Measurements from ENCODE around the gene MFN1.

MFN1 gene

DNA sequence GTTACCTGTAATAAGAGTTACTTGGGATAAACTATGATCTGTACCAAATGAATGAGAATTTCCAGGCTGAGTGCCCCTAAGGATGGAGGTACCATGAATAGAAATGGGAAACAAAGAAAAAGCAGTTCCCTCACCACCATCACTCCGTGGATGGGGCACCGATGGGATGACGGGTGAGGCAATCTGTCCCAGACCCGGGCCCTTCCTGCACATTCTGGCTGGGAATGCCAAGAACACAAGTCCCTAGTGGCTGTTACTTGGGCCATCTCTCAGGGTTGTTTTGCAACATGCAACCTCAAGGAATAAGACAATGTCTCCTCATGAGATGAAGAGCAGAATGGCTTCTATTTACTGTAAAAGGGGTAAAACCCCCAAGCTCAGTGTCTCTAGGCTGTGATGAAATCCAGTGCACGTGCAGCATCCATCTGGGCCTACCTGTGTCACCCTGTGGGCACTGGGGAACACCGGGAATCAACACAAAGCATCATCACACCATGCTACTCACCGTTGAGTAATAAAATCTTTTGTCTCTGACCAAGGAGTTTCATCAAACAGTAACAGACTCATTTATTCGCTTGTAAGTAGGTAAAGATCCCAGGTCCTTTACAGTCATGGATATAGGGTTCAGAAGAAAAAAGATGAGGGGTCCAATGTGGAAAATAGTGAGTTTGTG lies 81.5 kb downstream of the MFN1 start:
- Histone ChIP-seq H3K9me2 (replicated peaks; ENCODE audit: insufficient read depth, low read length) (no peaks in the 10 kb centered on the region), H3K79me2 (ENCODE audit: insufficient read depth, low read length) (no peaks in the 10 kb centered on the region), H3K9me3 (ENCODE audit: insufficient read depth, low read length) (no peaks in the 10 kb centered on the region), H3K36me3 (ENCODE audit: low read length) (no peaks in the 10 kb centered on the region), H3K9ac (ENCODE audit: low read length) (no peak overlapping the region), H3K27ac (ENCODE audit: low read depth, low read length) (no peak overlapping the region), H3F3A (ENCODE audit: insufficient read depth) (no peaks in the 10 kb centered on the region), H3K4me2 (ENCODE audit: low read depth, low read length, poor library complexity, severe bottlenecking) (no peak overlapping the region), H3K27me3 (ENCODE audit: low read length) (no peaks in the 10 kb centered on the region), H4K20me1 (ENCODE audit: low read depth, low read length) (no peaks in the 10 kb centered on the region), H2AFZ (ENCODE audit: low read depth, low read length, severe bottlenecking) (no peak overlapping the region), H3K4me3 (ENCODE audit: insufficient read depth, low read length, poor library complexity, severe bottlenecking) (no peak overlapping the region)
- TF ChIP-seq, protein P1, sequence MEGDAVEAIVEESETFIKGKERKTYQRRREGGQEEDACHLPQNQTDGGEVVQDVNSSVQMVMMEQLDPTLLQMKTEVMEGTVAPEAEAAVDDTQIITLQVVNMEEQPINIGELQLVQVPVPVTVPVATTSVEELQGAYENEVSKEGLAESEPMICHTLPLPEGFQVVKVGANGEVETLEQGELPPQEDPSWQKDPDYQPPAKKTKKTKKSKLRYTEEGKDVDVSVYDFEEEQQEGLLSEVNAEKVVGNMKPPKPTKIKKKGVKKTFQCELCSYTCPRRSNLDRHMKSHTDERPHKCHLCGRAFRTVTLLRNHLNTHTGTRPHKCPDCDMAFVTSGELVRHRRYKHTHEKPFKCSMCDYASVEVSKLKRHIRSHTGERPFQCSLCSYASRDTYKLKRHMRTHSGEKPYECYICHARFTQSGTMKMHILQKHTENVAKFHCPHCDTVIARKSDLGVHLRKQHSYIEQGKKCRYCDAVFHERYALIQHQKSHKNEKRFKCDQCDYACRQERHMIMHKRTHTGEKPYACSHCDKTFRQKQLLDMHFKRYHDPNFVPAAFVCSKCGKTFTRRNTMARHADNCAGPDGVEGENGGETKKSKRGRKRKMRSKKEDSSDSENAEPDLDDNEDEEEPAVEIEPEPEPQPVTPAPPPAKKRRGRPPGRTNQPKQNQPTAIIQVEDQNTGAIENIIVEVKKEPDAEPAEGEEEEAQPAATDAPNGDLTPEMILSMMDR (IDR thresholded peaks at IDR 0.05; ENCODE audit: insufficient read depth, low read length, poor library complexity, severe bottlenecking), result no peak
- TF ChIP-seq EZH2phosphoT487 (conservative IDR thresholded peaks at IDR 0.05; ENCODE audit: low read length), result no peak

DNA sequence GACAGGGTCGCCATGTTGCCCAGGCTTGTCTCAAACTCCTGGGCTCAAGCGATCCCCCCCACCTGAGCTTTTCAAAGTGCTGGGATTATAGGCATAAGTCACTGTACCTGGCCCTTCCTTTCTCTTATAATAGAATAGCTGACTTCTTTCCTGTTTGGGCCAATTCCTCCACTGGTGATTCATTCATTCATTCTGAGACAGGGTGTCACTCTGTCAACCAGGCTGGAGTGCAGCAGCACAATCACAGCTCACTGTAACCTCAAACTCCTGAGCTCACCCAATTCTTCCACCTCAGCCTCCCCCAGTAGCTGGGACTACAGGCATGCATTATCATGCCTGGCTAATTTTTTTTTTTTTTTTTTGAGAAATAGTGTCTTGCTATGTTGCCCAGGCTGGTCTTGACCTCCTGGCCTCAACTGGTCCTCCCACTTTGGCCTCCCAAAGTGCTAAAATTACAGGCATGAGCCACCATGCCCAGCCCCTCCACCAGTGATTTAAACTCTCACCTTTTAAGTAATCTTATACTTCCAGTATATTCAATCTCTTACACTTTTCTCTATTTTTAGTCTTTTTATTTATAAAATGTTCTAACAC lies 82.9 kb downstream of the MFN1 start:
- no peaks in the 10 kb centered on the region for H4K20me1 ChIP-seq (ENCODE audit: low read depth, low read length)
- no peaks in the 10 kb centered on the region for H3K27me3 ChIP-seq (ENCODE audit: low read length)
- no peaks in the 10 kb centered on the region for H3K9me3 ChIP-seq (ENCODE audit: insufficient read depth, low read length)
- H2AFZ ChIP-seq (ENCODE audit: low read depth, low read length, severe bottlenecking), result no peak overlapping the region
- H3K9me2 ChIP-seq (replicated peaks; ENCODE audit: insufficient read depth, low read length), result no peaks in the 10 kb centered on the region
- no peak for TF ChIP-seq EZH2phosphoT487 (conservative IDR thresholded peaks at IDR 0.05; ENCODE audit: low read length)
- TF ChIP-seq, protein P1 (IDR thresholded peaks at IDR 0.05; ENCODE audit: insufficient read depth, low read length, poor library complexity, severe bottlenecking), result no peak
- H3K9ac ChIP-seq (ENCODE audit: low read length), result no peak overlapping the region
- H3K27ac ChIP-seq (ENCODE audit: low read depth, low read length), result no peak overlapping the region
- no peaks in the 10 kb centered on the region for H3K36me3 ChIP-seq (ENCODE audit: low read length)
- H3K4me2 ChIP-seq (ENCODE audit: low read depth, low read length, poor library complexity, severe bottlenecking), result no peak overlapping the region
- no peak overlapping the region for H3K4me3 ChIP-seq (ENCODE audit: insufficient read depth, low read length, poor library complexity, severe bottlenecking)
- no peaks in the 10 kb centered on the region for H3F3A ChIP-seq (ENCODE audit: insufficient read depth)
- no peaks in the 10 kb centered on the region for H3K79me2 ChIP-seq (ENCODE audit: insufficient read depth, low read length)

DNA sequence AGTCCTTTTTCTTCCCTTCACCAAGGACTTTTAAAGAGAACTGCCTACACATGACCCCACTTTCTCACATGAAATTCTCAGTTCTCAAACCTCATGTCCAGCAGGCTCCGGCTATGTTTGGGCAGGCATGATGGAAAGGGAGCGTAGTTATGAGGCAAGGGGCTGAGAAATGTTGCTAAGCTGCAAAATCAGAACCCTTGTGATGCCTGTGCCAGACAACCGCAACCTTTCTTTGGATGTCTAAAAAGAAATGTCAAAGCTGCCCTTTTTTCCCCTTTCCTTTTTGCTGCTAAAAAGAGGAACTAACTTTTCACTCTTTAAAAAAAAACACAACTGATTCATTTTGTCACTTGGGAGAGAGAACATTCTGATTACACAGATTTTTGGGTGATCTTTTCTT lies 84.5 kb downstream of the MFN1 start:
- H3K9me3 ChIP-seq (ENCODE audit: insufficient read depth, low read length), result no peaks in the 10 kb centered on the region
- TF ChIP-seq EZH2phosphoT487 (conservative IDR thresholded peaks at IDR 0.05; ENCODE audit: low read length), result no peak
- TF ChIP-seq, protein P1 (IDR thresholded peaks at IDR 0.05; ENCODE audit: insufficient read depth, low read length, poor library complexity, severe bottlenecking), result no peak
- no peaks in the 10 kb centered on the region for H3K36me3 ChIP-seq (ENCODE audit: low read length)
- no peak overlapping the region for H3K27ac ChIP-seq (ENCODE audit: low read depth, low read length)
- no peaks in the 10 kb centered on the region for H3F3A ChIP-seq (ENCODE audit: insufficient read depth)
- H3K27me3 ChIP-seq (ENCODE audit: low read length), result no peaks in the 10 kb centered on the region
- H3K79me2 ChIP-seq (ENCODE audit: insufficient read depth, low read length), result no peaks in the 10 kb centered on the region
- no peak overlapping the region for H2AFZ ChIP-seq (ENCODE audit: low read depth, low read length, severe bottlenecking)
- no peaks in the 10 kb centered on the region for H3K9me2 ChIP-seq (replicated peaks; ENCODE audit: insufficient read depth, low read length)
- H3K4me2 ChIP-seq (ENCODE audit: low read depth, low read length, poor library complexity, severe bottlenecking), result no peak overlapping the region
- no peak overlapping the region for H3K9ac ChIP-seq (ENCODE audit: low read length)
- no peaks in the 10 kb centered on the region for H4K20me1 ChIP-seq (ENCODE audit: low read depth, low read length)
- no peak overlapping the region for H3K4me3 ChIP-seq (ENCODE audit: insufficient read depth, low read length, poor library complexity, severe bottlenecking)
